Stimulated activated memory B cell treated with anti-CD40 and anti-IgM and Interleukin-4, amounts not matched to agents 10 μg/mL and 1 μg/mL and 100 μg/mL, for 72 hours (primary cell): Measurements from ENCODE around the gene MS4A4E.
A peak's percentile ranks its signal among the peaks of the same experiment; 100 is the strongest.
"Not testable (repeated sequence)": the region's sequence is repeated elsewhere in the genome, so short reads cannot be mapped to it uniquely, and the experiment has no call there.

ENCODE experiments used
- ATAC-seq: fragments of 150-1000 bp; cut with Tn5 transposase; 2 replicates; pipeline ENCODE4 v1.10.0; 2021
- H3K27ac Mint-ChIP-seq: one replicate; pipeline ENCODE4 v1.8.0; 2022; ENCODE audit warnings: mild to moderate bottlenecking, mixed read lengths
- H3K27me3 Mint-ChIP-seq: one replicate; pipeline ENCODE4 v1.8.0; 2022; ENCODE audit warnings: mixed read lengths
- H3K36me3 Mint-ChIP-seq: one replicate; pipeline ENCODE4 v1.8.0; 2022; ENCODE audit warnings: mixed read lengths
- H3K4me1 Mint-ChIP-seq: one replicate; pipeline ENCODE4 v1.8.0; 2022; ENCODE audit warnings: mixed read lengths
- H3K4me3 Mint-ChIP-seq: one replicate; pipeline ENCODE4 v1.8.0; 2022; ENCODE audit warnings: mild to moderate bottlenecking, moderate library complexity, mixed read lengths
- H3K9me3 Mint-ChIP-seq: one replicate; pipeline ENCODE4 v1.8.0; 2022; ENCODE audit warnings: mixed read lengths

Gene MS4A4E

DNA sequence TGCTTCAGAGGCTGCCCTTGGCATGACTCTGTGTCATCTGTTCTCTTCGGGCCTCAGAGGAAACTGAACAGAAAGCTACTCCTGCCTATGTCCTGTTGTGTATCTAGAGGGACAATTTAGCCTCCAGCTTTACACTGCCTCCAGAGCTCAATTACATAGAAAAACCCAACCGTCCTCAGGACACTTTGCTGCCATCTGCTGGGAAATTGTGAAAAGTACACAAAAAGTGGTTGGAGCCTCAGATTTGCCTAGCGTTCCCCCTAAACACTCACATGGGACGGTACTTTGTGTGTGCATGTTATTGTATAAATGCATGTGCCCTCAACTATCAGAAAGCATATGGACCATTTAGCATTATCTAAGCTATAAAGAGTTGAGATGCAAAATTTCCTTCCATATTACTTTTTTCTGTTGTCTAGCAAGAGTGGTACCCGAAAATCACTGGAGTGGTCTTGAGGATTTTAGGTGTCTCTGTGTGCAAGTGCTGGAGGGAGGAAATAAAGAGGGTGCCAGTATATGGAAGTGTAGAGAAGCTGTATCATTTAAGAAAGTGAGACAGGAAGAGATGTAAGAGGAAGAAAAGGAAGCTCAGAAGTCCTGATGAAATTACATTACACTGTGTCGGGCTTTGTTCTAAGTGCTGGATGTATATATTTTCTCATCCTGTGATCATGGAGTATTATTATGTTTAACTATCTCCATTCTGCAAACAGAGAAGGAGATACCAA, 8.7 kb upstream of the MS4A4E start:
- H3K36me3 Mint-ChIP-seq = peaks cover 9% of the 10 kb centered on the region
- H3K27ac Mint-ChIP-seq = no peak overlapping the region
- H3K4me1 Mint-ChIP-seq = peaks cover 10% of the 10 kb centered on the region
- peaks cover 50% of the 10 kb centered on the region for H3K27me3 Mint-ChIP-seq
- H3K4me3 Mint-ChIP-seq = no peak overlapping the region
- no peak for ATAC-seq
- peaks cover 15% of the 10 kb centered on the region for H3K9me3 Mint-ChIP-seq

GRCh38 chr11:60241786-60242185, 1.2 kb downstream of the MS4A4E start:
- no peak overlapping the region for H3K27ac Mint-ChIP-seq
- peaks cover 6% of the 10 kb centered on the region for H3K4me1 Mint-ChIP-seq
- H3K27me3 Mint-ChIP-seq = peaks cover 48% of the 10 kb centered on the region
- no peak overlapping the region for H3K4me3 Mint-ChIP-seq
- no peak for ATAC-seq
- H3K9me3 Mint-ChIP-seq = no peaks in the 10 kb centered on the region
- H3K36me3 Mint-ChIP-seq = no peaks in the 10 kb centered on the region

DNA sequence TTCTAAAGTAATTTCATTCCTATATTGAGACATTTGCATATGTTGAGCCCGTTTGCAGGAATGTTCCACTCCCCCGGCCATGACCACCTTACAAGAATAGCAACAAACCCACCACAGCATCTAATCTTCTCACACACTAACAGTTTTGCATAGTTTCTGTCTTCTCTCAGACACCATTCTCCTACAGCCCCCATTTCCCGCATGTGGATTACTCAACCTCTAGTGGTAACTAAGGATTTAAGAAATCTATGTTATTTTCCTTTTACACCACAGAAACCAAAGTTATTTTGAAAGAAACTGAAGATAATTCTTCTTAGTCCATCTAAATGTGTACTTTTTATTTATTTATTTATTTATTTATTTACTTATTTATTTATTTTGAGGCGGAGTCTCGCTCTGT, 2.3 kb downstream of the MS4A4E start:
- ATAC-seq = no peak
- H3K4me3 Mint-ChIP-seq = no peak overlapping the region
- H3K27ac Mint-ChIP-seq = no peak overlapping the region
- peaks cover 49% of the 10 kb centered on the region for H3K27me3 Mint-ChIP-seq
- H3K9me3 Mint-ChIP-seq = no peaks in the 10 kb centered on the region
- no peaks in the 10 kb centered on the region for H3K36me3 Mint-ChIP-seq
- H3K4me1 Mint-ChIP-seq = peaks cover 6% of the 10 kb centered on the region

DNA sequence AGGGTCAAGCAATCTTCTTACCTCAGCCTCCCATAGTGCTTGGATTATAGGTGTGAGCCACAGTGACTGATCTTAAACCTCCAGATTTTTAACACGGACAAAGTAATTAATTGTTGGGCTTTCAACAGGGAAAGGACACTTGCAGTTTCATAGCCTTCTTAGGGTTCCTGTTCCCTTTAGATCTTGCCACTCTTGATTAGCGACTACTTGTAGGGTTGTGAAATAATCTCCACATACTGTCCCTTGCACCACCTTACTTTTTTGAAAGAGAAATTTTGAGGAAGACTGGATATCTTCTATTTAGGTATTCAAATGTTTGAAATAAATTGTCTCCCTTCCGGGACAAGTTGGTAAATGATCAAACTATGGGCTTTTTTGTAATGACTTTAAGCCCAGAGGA, 7.6 kb downstream of the MS4A4E start:
- Mint-ChIP-seq H3K27ac (no peak overlapping the region), H3K27me3 (peaks cover 36% of the 10 kb centered on the region), H3K9me3 (no peaks in the 10 kb centered on the region), H3K4me3 (no peak overlapping the region), H3K36me3 (no peaks in the 10 kb centered on the region), H3K4me1 (no peaks in the 10 kb centered on the region)
- no peak for ATAC-seq

GRCh38 chr11:60230681-60231080, 12.3 kb downstream of the MS4A4E start:
- H3K4me3 Mint-ChIP-seq = no peak overlapping the region
- H3K27me3 Mint-ChIP-seq = no peaks in the 10 kb centered on the region

DNA sequence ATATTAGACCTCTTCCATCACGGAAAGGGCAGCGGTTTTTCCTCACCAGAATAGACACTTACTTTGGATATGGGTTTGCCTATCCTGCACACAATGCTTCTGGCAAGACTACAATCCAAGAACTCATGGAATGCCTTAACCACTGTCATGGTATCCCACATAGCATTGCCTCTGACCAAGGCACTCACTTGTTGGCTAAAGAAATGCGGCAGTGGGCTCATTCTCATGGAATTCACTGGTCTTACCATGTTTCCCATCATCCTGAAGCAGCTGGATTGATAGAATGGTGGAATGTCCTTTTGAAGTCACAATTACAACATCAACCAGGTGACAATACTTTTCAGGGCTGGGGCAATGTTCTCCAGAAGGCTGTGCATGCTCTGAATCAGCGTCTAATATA, 20.8 kb downstream of the MS4A4E start:
- no peak overlapping the region for H3K4me3 Mint-ChIP-seq
- H3K27me3 Mint-ChIP-seq = peaks cover 11% of the 10 kb centered on the region
- H3K36me3 Mint-ChIP-seq = no peaks in the 10 kb centered on the region
- H3K4me1 Mint-ChIP-seq = no peaks in the 10 kb centered on the region
- ATAC-seq = no peak
- no peak overlapping the region for H3K27ac Mint-ChIP-seq
- no peaks in the 10 kb centered on the region for H3K9me3 Mint-ChIP-seq

More at GRCh38 chr11:60230681-60231080, 12.3 kb downstream of the MS4A4E start:
- Mint-ChIP-seq H3K36me3 (no peaks in the 10 kb centered on the region), H3K4me1 (no peaks in the 10 kb centered on the region), H3K9me3 (no peaks in the 10 kb centered on the region), H3K27ac (no peak overlapping the region)
- no peak for ATAC-seq

GRCh38 chr11:60221692-60222091, 21.2 kb downstream of the MS4A4E start:
- no peaks in the 10 kb centered on the region for H3K36me3 Mint-ChIP-seq
- H3K4me1 Mint-ChIP-seq = no peaks in the 10 kb centered on the region
- H3K9me3 Mint-ChIP-seq = no peaks in the 10 kb centered on the region
- peaks cover 11% of the 10 kb centered on the region for H3K27me3 Mint-ChIP-seq
- no peak overlapping the region for H3K4me3 Mint-ChIP-seq
- ATAC-seq = no peak
- H3K27ac Mint-ChIP-seq = no peak overlapping the region

- Mint-ChIP-seq H3K27ac (no peak overlapping the region), H3K36me3 (no peaks in the 10 kb centered on the region), H3K4me1 (no peaks in the 10 kb centered on the region), H3K9me3 (no peaks in the 10 kb centered on the region), H3K27me3 (peaks cover 11% of the 10 kb centered on the region), H3K4me3 (no peak overlapping the region)
- ATAC-seq = no peak
Observed at GRCh38 chr11:60221181-60221580, 21.8 kb downstream of the MS4A4E start.

DNA sequence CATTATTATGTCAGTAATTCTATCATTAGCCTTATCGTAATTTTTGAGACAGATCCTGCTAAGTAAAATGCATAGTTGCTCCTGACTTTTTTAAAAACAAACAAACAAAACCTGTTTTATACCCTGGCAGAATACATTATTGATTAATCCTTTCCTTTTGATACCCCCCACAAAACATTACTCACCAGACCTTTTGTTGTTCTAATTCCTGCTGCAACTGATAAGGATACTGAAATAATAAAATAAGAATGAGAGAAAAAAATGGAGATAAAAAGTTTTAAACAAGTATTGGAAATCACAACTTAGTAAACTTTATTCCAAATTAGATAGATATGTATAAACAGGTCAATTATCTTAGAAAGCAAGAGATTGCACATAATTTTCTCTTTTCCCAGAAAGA, 28.6 kb downstream of the MS4A4E start:
- H3K36me3 Mint-ChIP-seq = no peaks in the 10 kb centered on the region
- H3K27ac Mint-ChIP-seq = no peak overlapping the region
- no peak for ATAC-seq
- peaks cover 18% of the 10 kb centered on the region for H3K27me3 Mint-ChIP-seq
- peaks cover 6% of the 10 kb centered on the region for H3K4me1 Mint-ChIP-seq
- H3K9me3 Mint-ChIP-seq = no peaks in the 10 kb centered on the region
- H3K4me3 Mint-ChIP-seq = no peak overlapping the region

- Mint-ChIP-seq H3K9me3 (no peaks in the 10 kb centered on the region), H3K27ac (no peak overlapping the region), H3K27me3 (peaks cover 7% of the 10 kb centered on the region), H3K4me3 (no peak overlapping the region), H3K36me3 (no peaks in the 10 kb centered on the region), H3K4me1 (peaks cover 15% of the 10 kb centered on the region)
- no peak for ATAC-seq
Observed at GRCh38 chr11:60211206-60211605, 31.7 kb downstream of the MS4A4E start.

- Mint-ChIP-seq H3K36me3 (no peaks in the 10 kb centered on the region), H3K27ac (no peak overlapping the region), H3K27me3 (peaks cover 7% of the 10 kb centered on the region), H3K4me1 (peaks cover 27% of the 10 kb centered on the region), H3K9me3 (no peaks in the 10 kb centered on the region), H3K4me3 (no peak overlapping the region)
- ATAC-seq = no peak
Observed at GRCh38 chr11:60209977-60210376, 33.0 kb downstream of the MS4A4E start.

DNA sequence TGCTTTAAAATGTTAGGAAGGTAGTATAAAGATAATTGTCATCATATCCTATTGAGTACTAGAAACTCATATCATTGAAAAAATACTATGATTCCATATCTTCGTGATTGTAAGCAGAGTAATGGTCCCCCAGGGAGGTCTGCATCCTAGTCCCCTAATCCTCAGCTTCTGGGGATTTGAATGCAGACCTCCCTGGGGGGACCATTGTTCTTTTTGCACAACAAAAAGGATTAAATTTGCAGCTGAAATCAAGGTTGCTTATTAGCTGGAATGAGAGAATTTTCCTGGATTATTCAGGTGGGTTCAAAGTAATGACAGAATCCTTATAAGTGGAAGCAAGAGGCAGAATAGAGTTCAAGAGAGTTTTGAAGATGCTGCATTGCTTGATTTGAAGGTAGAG, 34.0 kb downstream of the MS4A4E start:
- peaks cover under 1% of the 10 kb centered on the region for H3K27me3 Mint-ChIP-seq
- H3K9me3 Mint-ChIP-seq = no peaks in the 10 kb centered on the region
- ATAC-seq = no peak
- H3K27ac Mint-ChIP-seq = no peak overlapping the region
- no peaks in the 10 kb centered on the region for H3K36me3 Mint-ChIP-seq
- H3K4me3 Mint-ChIP-seq = no peak overlapping the region
- peaks cover 35% of the 10 kb centered on the region for H3K4me1 Mint-ChIP-seq

DNA sequence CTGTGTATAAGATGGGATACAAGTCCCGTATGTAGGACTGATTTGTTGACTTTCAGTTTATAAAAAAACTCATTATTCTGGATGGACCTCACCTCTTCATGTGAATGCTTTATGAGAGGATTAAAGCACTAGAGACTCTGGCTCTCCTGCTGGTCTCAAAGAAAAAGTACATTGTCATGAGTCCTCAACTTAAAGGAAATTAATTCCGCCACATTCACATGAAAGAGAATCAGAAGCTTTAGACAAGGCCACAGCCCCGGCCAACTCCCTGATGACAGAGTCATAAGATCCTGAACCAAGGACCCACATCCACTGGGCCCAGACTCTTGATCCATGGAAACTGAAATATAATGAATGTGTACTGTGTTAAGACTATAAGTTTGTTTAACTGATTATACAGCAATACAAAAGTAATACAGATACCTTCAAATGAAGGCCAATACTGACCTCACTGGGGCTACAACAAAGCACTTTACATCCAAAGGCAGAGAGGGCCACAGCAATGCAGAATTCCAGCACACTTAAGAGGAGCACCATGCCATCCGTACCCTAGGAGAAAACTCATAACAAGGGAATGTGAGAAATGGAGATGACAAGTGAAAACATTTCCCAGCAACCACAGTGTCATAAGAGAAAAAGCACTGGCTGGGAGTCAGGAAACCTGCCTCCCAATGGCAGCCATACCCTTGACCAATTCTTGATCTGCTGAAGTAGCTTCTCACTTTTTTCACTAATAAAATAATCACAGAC, 34.6 kb downstream of the MS4A4E start:
- peaks cover 35% of the 10 kb centered on the region for H3K4me1 Mint-ChIP-seq
- H3K27me3 Mint-ChIP-seq = no peaks in the 10 kb centered on the region
- H3K9me3 Mint-ChIP-seq = no peaks in the 10 kb centered on the region
- H3K36me3 Mint-ChIP-seq = no peaks in the 10 kb centered on the region
- H3K4me3 Mint-ChIP-seq = no peak overlapping the region
- ATAC-seq = no peak
- no peak overlapping the region for H3K27ac Mint-ChIP-seq

DNA sequence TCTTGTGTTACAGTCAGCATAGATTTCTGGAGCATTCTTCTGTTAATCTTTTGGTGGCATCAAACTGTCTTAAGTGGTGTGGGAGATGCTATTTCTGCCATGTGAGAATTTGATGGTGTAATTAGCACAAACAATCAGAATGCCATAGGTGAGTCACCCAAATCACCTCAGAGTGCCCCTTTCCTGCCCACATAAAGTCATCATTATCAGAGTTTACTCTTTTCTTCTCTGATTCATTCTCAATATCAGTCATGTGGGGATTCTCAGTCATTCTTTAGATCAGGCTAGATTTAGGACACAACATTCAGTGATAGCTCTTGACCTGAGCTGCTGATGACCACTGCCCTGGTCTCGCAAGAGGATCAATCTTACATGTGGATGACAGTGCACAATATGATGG, 36.3 kb downstream of the MS4A4E start:
- no peaks in the 10 kb centered on the region for H3K36me3 Mint-ChIP-seq
- ATAC-seq = peak; percentile 81
- H3K27ac Mint-ChIP-seq = no peak overlapping the region
- H3K9me3 Mint-ChIP-seq = no peaks in the 10 kb centered on the region
- H3K4me1 Mint-ChIP-seq = peaks cover 35% of the 10 kb centered on the region
- H3K27me3 Mint-ChIP-seq = no peaks in the 10 kb centered on the region
- no peak overlapping the region for H3K4me3 Mint-ChIP-seq

GRCh38 chr11:60204922-60205321, 38.0 kb downstream of the MS4A4E start:
- ATAC-seq = peak; percentile 81

DNA sequence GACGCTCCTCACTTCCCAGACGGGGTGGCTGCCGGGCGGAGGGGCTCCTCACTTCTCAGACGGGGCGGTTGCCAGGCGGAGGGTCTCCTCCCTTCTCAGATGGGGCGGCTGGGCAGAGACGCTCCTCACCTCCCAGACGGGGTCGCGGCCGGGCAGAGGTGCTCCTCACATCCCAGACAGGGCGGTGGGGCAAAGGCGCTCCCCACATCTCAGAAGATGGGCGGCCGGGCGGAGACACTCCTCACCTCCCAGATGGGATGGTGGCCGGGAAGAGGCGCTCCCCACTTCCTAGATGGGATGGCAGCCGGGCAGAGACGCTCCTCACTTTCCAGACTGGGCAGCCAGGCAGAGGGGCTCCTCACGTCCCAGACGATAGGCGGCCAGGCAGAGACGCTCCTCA, 41.6 kb downstream of the MS4A4E start:
- H3K4me1 Mint-ChIP-seq = peaks cover 22% of the 10 kb centered on the region
- not testable (repeated sequence) for ATAC-seq, H3K27ac Mint-ChIP-seq, H3K9me3 Mint-ChIP-seq, H3K36me3 Mint-ChIP-seq, H3K4me3 Mint-ChIP-seq
- H3K27me3 Mint-ChIP-seq = peaks cover 13% of the 10 kb centered on the region

More at GRCh38 chr11:60204922-60205321, 38.0 kb downstream of the MS4A4E start:
- no peaks in the 10 kb centered on the region for H3K36me3 Mint-ChIP-seq
- no peaks in the 10 kb centered on the region for H3K27me3 Mint-ChIP-seq
- no peak overlapping the region for H3K4me3 Mint-ChIP-seq
- no peaks in the 10 kb centered on the region for H3K9me3 Mint-ChIP-seq
- H3K27ac Mint-ChIP-seq = no peak overlapping the region
- peaks cover 29% of the 10 kb centered on the region for H3K4me1 Mint-ChIP-seq
